PC-9 (cell line): Measurements from ENCODE around the gene PDE4B. TPM values are rescaled to one million over a fixed set of nuclear protein-coding genes. Genes with fewer than 3 reads are reported as not detected.

ENCODE experiments used
- BruUV-seq: library from RNA; stranded (reverse); fragments of 400-500 nt; replicated peaks from 2 replicates; lab custom pipeline; 2021; lab: Mats Ljungman, UMichigan
- CTCF ChIA-PET: fragments of 300-600 bp; sonication (Branson Sonifier 250); formaldehyde crosslinking; loops from one replicate; lab custom pipeline; 2022; ENCODE audit warnings: antibody characterized with exemption; lab: Charles Lee
- POLR2A ChIA-PET: fragments of 300-600 bp; sonication (Branson Sonifier 250); formaldehyde crosslinking; loops from one replicate; lab custom pipeline; 2022; ENCODE audit warnings: antibody characterized with exemption; ENCODE audit not compliant: unreplicated experiment; lab: Charles Lee
- DNase-seq, 2 experiments: peaks; one replicate each; pipeline versions ENCODE4 v3.0.0 to v3.0.0-alpha.2; 2015 to 2022; ENCODE audit warnings: mixed read lengths in 1 of 2
- H2AFZ ChIP-seq: fragments of 200-600 bp; sonication (generic); 2 replicates; pipeline ENCODE4 v1.8.1; 2017; ENCODE audit warnings: antibody characterized with exemption
- H3F3A ChIP-seq: fragments of 200-600 bp; sonication (generic); 2 replicates; pipeline ENCODE4 v1.8.1; 2017; ENCODE audit warnings: antibody characterized with exemption, mild to moderate bottlenecking, low read depth; ENCODE audit not compliant: insufficient read depth
- H3K27ac ChIP-seq: fragments of 200-600 bp; sonication (generic); 2 replicates; pipeline ENCODE4 v1.6.1; 2016; ENCODE audit warnings: mixed run types
- H3K27me3 ChIP-seq: fragments of 200-600 bp; sonication (generic); 2 replicates; pipeline ENCODE4 v1.6.1; 2016; ENCODE audit warnings: low read depth, mixed run types; ENCODE audit not compliant: insufficient read depth
- H3K36me3 ChIP-seq: fragments of 200-600 bp; sonication (generic); 2 replicates; pipeline ENCODE4 v1.6.1; 2016; ENCODE audit warnings: low read depth, mixed run types
- H3K4me1 ChIP-seq: fragments of 200-600 bp; sonication (generic); replicated peaks from 2 replicates; pipeline ENCODE4 v1.6.1; 2016; ENCODE audit warnings: mixed run types; ENCODE audit not compliant: insufficient read depth
- H3K4me2 ChIP-seq: fragments of 200-600 bp; sonication (generic); 2 replicates; pipeline ENCODE4 v1.6.1; 2017; ENCODE audit warnings: mixed run types
- H3K4me3 ChIP-seq: fragments of 200-600 bp; sonication (generic); 2 replicates; pipeline ENCODE4 v1.6.1; 2016; ENCODE audit warnings: mixed run types
- H3K79me2 ChIP-seq: fragments of 200-600 bp; sonication (generic); 2 replicates; pipeline ENCODE4 v1.6.1; 2017; ENCODE audit warnings: low read depth, mixed run types
- H3K9me2 ChIP-seq: fragments of 200-600 bp; sonication (generic); 2 replicates; pipeline ENCODE4 v1.8.1; 2017; ENCODE audit warnings: mild to moderate bottlenecking; ENCODE audit not compliant: insufficient read depth
- H3K9me3 ChIP-seq: fragments of 200-600 bp; sonication (generic); 2 replicates; pipeline ENCODE4 v1.8.1; 2016; ENCODE audit warnings: low read depth; ENCODE audit not compliant: insufficient read depth
- H4K20me1 ChIP-seq: fragments of 200-600 bp; sonication (generic); 2 replicates; pipeline ENCODE4 v1.8.1; 2017; ENCODE audit not compliant: insufficient read depth
- EZH2 ChIP-seq: fragments of 200-600 bp; sonication (generic); IDR thresholded peaks from 2 replicates; pipeline ENCODE4 v1.8.0; 2017; ENCODE audit warnings: antibody characterized with exemption, low read depth
- intact Hi-C: fragments of 100-400 bp; cut with micrococcal nuclease; formaldehyde crosslinking; loops from one replicate; pipeline ENCODE4 v1.10.0; 2022; ENCODE audit not compliant: unreplicated experiment
- total RNA-seq: library from RNA; stranded (reverse); gene quantifications from 2 replicates; pipeline ENCODE4 v1.2.3, GENCODE V29; 2021
- TF ChIP-seq, protein P1 (sequence below): fragments of 200-600 bp; sonication (generic); conservative IDR thresholded peaks from 2 replicates; pipeline ENCODE4 v1.6.1; 2017; ENCODE audit warnings: mixed run types, antibody characterized with exemption, mild to moderate bottlenecking, moderate library complexity

PDE4B gene
- total RNA-seq, 1 experiment from 2014 or later, result 1.3 TPM

DNA sequence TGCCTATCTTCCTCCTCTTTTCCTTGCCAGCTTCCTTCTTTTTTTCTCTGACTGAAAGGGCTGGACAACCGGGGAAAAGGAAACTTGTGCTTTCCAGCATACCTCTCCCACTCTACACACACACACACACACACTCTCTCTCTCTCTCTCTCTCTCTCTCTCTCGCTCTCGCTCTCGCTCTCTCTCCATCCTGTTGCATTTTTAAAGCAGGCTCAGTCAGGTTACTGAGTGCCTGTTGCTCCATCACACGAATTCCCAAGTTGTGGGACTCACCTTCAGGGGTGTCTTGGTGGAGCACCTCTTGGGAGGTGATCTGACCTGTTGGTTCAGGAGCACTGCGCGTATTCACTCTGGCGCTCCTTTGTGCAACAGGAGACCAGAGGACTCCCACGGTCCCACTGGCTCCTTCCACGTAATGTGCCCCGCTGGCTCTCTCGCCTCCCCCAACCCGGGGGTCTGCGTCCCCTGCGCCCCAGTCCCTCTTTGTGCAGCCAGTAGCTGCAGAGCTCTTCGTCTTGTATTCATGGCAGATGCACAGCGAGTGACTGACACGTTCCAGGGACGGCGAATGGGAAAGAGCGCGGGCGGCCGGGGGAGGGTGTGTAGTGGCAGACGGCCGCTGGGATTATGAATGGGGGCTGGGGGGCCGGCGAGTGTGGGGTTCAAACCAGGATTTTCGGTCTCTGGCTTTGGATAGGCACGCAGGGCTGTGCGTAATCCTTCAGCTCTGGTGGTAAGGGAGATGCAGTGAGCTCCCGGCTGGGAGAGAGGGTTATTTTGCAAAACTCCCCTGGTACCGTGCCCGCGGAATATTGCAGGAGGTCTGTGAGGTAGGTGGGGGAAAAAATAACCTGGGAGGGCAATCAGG is 660 bp upstream of the PDE4B start:
- Histone ChIP-seq H2AFZ (no peak overlapping the region), H3K9me3 (no peaks in the 10 kb centered on the region), H4K20me1 (no peaks in the 10 kb centered on the region), H3K36me3 (no peaks in the 10 kb centered on the region), H3K4me1 (no peaks in the 10 kb centered on the region), H3K4me2 (no peak overlapping the region), H3K27me3 (no peaks in the 10 kb centered on the region), H3K27ac (no peak overlapping the region), H3K4me3 (no peak overlapping the region), H3F3A (no peaks in the 10 kb centered on the region), H3K79me2 (no peaks in the 10 kb centered on the region), H3K9me2 (no peaks in the 10 kb centered on the region)
- intact Hi-C loops, result no loop called here
- no TSS peak for BruUV-seq
- no peak for DNase-seq
- TF ChIP-seq, protein P1, sequence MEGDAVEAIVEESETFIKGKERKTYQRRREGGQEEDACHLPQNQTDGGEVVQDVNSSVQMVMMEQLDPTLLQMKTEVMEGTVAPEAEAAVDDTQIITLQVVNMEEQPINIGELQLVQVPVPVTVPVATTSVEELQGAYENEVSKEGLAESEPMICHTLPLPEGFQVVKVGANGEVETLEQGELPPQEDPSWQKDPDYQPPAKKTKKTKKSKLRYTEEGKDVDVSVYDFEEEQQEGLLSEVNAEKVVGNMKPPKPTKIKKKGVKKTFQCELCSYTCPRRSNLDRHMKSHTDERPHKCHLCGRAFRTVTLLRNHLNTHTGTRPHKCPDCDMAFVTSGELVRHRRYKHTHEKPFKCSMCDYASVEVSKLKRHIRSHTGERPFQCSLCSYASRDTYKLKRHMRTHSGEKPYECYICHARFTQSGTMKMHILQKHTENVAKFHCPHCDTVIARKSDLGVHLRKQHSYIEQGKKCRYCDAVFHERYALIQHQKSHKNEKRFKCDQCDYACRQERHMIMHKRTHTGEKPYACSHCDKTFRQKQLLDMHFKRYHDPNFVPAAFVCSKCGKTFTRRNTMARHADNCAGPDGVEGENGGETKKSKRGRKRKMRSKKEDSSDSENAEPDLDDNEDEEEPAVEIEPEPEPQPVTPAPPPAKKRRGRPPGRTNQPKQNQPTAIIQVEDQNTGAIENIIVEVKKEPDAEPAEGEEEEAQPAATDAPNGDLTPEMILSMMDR, result no peak
- no peak for TF ChIP-seq EZH2
- POLR2A ChIA-PET, result no interaction called here
- CTCF ChIA-PET, result no interaction called here

DNA sequence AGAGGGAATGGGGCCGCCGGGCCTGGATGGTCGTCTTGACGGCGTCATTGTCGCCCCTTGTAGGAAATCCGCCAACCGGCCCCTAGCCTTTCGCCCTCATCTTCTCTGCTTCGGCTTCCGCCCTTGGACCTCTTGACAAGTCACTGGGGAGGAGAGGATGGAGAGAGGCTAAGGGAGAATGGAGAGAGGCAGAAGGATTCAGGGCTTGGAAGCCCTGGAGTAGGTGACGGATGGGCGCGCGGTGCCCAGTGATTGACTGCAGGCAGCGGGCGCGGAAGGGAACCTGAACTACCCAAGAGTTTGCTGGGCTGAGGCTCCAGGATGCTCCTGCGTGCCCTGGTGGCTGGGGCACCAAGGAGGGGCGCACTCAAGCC is 651 bp downstream of the PDE4B start:
- Histone ChIP-seq H3K9me3 (no peaks in the 10 kb centered on the region), H3K4me2 (no peak overlapping the region), H3K27ac (no peak overlapping the region), H3K27me3 (no peaks in the 10 kb centered on the region), H3F3A (no peaks in the 10 kb centered on the region), H3K79me2 (no peaks in the 10 kb centered on the region), H3K36me3 (no peaks in the 10 kb centered on the region), H3K4me1 (no peaks in the 10 kb centered on the region), H3K4me3 (no peak overlapping the region), H3K9me2 (no peaks in the 10 kb centered on the region), H2AFZ (no peak overlapping the region), H4K20me1 (no peaks in the 10 kb centered on the region)
- POLR2A ChIA-PET, result no interaction called here
- no peak for DNase-seq
- intact Hi-C loops, result no loop called here
- CTCF ChIA-PET, result no interaction called here
- TF ChIP-seq EZH2, result no peak
- TF ChIP-seq, protein P1, result no peak
- no TSS peak for BruUV-seq

DNA sequence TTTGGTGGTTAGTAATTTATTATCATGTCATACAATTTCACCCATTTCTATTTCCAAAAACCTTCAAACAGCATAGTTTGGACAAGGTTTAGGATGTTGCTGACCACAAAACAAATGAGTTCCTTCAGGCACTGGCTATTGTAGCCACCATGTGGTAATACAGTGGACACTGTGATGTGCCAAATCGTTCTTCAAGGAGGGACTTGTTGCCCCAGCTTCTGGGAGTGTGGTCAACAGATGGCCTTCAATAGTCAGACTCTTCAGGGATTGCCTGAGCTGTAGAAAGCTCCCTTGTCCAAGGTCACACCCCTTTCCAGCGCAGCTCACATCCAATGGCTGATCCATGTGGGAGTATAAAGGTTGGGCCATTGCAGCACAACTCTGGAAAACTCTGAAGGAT is 2.6 kb downstream of the PDE4B start:
- intact Hi-C loops, result no loop called here
- Histone ChIP-seq H3K9me3 (no peaks in the 10 kb centered on the region), H3K4me3 (no peak overlapping the region), H3K4me1 (no peaks in the 10 kb centered on the region), H3K79me2 (no peaks in the 10 kb centered on the region), H3K27ac (no peak overlapping the region), H3F3A (no peaks in the 10 kb centered on the region), H4K20me1 (no peaks in the 10 kb centered on the region), H3K36me3 (no peaks in the 10 kb centered on the region), H3K27me3 (no peaks in the 10 kb centered on the region), H2AFZ (no peak overlapping the region), H3K4me2 (no peak overlapping the region), H3K9me2 (no peaks in the 10 kb centered on the region)
- no TSS peak for BruUV-seq
- TF ChIP-seq EZH2, result no peak
- TF ChIP-seq, protein P1, result no peak
- POLR2A ChIA-PET, result no interaction called here
- no peak for DNase-seq
- CTCF ChIA-PET, result no interaction called here
